ENCODE results near the gene KLHL6.
A peak's percentile ranks its signal among the peaks of the same experiment; 100 is the strongest.
"Not testable (repeated sequence)": the region's sequence is repeated elsewhere in the genome, so short reads cannot be mapped to it uniquely, and the experiment has no call there.

The KLHL6 gene

DNA sequence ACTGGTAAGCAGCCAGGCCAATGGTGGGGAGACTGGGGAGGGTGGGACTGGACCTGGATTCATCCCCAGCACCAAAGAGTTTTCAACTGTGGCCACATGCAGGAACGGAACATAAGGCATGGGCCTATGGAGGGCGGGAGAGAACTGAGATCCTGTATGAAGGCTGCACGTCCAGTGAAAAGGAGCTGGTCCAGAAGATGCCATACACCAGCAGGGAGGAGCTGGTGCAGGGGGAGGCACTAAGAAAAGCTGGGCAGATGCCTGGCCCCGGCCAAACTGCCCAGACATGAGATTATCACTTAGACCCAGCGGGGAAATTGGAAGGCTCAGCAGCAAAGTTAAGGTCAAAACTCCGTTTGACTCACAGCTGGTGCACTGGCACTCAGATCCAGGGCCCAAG, 69.0 kb downstream of the KLHL6 start:
- no peak for DNase-seq (ENCODE audit: low spot score)

DNA sequence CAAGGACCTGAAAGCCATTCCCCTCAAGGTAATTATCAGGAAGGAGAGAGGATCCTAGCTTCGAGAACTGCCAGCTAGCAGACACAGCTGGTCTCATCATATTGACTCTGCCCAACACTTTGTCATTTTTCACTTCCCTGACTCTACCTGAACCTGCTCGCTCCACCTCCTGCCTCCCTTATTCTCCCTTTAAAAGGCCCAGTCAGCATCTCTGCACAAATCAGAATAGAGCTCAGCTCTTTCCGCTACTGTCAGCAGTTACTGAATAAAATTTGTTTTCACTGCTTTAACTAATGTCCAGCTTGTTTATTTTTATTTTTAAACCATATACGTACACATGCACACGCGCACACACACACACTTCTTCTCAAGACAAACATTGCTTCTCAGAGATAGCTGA, 69.9 kb downstream of the KLHL6 start:
- no peak for DNase-seq (ENCODE audit: low spot score)

DNA sequence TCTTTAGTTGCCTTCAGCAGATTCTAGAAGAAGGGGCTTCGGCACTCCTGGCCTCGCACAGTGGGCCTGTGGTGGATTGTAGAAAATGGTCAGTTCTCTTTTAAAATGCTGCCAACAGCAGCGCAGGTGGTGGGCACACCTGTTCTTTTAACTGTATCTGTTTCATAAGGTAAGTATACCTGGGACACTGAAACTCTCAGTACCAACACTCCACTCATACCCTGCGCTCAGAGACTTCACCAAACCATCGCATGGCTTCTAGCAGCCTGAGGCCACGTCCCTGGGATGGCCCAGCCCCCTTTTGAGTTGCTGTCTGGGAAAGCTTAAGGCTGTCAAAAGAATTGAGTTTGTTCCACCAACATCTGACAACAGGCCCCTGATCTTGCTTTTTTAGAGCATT, 70.4 kb downstream of the KLHL6 start:
- no peak for DNase-seq (ENCODE audit: low spot score)

DNA sequence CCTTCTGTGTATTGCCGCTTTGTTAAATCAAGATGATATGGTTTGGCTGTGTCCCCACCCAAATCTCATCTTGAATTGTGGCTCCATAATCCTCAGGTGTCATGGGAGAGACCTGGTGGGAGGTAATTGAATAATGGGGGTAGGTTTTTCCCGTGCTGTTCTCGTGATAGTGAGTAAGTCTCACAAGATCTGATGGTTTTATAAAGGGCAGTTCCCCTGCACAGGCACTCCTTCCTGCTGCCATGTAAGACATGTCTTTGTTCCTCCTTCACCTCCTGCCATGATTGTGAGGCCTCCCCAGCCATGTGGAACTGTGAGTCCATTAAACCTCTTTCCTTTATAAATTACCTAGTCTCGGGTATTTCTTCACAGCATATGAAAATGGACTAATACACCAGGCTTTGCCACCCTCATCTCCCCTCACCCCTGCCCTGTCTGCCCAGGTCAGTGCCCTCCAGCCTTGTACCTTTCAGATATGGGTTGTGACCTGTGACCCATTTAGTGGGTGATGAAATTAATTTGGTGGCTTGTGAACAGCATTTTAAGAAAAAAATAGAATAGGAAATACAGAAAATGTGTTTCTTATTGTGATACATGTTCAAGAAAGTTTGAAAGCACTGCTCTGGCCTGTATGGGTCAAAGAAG, 71.0 kb downstream of the KLHL6 start:
- no peak for DNase-seq (ENCODE audit: low spot score)

DNA sequence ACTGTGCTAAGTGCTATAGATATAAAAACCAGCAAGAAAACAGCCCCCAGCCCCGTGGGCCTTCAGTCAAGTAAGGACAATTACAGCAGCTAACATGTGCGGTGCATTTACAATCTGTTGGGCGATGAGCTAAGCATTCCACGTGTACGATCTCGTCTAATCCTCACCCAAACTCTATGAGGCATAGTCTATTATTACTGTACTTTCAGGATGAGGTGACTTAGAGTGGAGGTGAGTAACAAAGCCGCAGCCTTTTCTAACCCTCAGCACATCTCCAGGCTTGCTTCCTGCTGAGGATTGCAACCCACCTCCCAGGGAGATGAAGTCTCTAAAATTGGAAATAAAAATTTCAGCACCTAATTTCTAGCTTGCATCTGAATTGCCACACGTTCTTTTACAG, 73.9 kb downstream of the KLHL6 start:
- DNase-seq (ENCODE audit: low spot score): no peak

DNA sequence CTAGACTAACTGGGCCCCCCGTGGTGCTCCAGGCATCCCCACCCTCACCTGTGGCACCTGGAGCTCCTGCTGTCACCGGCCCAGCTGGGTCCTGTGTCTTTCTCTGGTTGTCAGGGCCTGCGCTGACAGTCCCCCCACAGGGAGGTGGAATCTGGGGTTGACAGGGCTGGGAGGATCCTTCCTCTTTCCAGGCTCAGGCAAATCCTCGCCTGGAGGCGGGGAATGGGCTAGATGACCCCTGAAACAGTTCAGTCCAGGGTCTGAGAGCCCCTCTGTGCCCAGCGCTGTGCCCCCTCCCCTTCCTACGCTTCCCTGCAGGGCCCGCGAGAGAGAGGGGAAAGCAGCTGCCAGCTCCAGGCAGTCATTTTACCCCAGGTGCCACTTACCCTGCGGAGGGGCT, 77.0 kb downstream of the KLHL6 start:
- no peak for DNase-seq (ENCODE audit: low spot score)

DNA sequence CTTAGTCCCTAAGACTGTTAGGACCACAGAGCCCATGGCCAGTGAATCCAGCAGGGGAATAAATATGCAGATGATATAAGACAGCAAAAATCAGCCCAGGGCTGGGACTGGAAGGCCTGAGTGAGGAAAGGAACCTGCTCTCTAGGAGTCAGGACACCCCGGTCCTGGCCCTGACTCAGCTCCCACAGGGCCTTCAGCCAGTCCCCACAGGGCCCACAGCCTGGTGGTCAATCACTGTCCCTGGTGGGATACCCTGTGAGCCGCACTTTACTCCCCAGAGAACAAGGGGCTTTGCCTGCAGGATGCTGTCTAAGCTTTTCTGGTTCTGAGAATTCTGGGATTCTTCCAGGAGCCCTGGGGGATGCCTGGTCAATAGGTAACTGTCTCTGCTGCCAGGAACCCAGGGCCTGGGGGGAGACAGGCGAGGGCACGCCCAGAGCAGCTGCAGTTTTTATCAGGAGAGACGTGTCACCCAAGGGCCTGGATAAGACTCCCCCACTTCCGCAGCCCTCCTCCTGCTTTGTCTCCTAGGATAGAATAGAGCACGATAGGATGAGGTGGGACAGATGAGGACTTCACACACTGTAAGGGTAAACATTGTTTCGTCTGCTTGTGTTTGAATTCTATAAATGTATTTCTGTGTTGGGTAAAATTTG, 77.6 kb downstream of the KLHL6 start:
- DNase-seq (ENCODE audit: low spot score): no peak

DNA sequence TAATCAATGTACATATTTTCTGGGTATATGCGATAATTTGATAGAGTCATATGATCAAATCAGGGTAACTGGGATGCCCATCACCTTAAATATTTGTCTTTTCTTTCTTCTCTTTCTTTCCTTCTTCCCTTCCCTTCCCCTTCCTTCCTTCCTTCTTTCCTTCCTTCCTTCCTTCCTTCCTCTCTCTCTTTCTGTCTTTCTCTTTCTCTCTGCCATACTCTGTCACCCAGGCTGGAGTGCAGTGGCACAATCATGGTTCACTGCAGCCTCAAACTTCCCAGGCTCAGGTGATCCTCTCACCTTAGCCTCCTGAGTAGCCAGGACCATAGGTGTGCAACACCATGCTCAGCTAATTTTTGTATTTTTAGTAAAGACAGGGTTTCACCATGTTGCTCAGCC, 79.7 kb downstream of the KLHL6 start:
- not testable (repeated sequence) for DNase-seq (ENCODE audit: low spot score)

DNA sequence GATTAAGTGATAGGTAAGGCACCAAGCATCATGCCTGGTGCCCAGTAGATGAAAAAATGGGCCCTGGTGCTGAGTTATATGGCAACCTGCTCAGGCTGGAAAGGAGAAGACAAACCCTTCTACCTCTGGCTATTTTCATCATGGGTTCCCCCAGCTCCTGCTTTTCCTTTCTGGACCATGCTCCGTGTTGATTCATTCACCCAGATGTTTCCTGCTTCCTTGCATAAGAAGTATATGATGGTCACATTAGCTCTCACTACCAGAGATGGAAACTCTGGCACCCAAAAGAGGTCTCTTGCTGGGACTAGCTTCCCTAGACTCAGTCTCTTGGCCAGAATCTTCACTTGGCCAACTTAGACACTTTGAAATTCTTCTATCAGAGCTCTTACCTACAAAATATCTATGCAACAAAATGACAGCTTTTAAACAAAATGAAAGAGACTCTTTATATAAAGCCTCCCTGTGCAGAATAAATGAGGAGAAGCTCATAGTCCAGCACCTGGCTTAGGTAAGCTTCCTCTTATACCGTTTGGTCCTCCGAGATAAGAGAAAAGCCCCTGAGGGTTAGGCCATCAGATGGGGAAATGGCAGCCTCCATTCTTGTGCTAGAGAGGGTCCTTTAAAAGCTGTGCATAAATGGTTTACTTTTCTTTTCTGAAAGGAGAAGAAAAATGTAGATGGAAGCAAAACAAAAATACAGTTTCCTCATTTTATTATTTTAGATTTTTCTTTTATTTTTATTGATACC, 80.3 kb downstream of the KLHL6 start:
- peak; percentile 58 for DNase-seq (ENCODE audit: low spot score)

DNA sequence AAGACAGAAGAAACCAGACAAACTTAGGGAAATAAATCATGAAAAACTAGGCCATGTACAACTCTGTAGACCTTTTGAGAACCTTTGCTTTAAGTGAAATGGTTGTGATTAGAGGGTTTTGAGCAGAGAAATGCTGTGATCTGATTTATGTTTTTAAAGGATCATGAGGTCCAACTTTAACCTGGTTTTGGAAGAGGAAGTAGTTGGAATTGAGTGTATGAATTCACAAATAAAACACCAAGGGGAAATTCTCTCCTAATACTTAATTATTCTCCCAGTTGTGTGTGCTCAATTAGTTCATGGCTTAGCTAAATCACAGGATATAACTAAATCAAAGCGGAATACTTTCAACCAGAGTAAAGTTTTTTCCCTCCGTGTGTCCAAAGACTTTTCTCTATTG, 81.5 kb downstream of the KLHL6 start:
- DNase-seq (ENCODE audit: low spot score): no peak

DNA sequence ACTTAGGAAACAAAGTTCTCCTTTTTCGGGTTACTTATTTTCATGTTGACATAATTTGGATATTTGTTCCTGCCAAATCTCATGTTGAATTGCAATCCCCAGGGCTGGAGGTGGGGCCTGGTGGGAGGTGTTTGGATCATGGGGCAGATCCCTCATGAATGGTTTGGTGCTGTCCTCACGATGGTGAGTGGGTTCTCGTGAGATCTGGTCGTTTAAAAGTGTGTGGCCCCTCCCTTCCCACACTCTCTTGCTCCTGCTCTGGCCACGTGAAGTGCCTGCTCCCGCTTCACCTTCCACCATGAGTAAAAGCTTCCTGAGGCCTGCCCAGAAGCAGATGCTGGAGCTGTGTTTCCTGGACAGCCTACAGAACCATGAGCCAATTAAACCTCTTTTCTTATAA, 83.4 kb downstream of the KLHL6 start:
- DNase-seq (ENCODE audit: low spot score): no peak

DNA sequence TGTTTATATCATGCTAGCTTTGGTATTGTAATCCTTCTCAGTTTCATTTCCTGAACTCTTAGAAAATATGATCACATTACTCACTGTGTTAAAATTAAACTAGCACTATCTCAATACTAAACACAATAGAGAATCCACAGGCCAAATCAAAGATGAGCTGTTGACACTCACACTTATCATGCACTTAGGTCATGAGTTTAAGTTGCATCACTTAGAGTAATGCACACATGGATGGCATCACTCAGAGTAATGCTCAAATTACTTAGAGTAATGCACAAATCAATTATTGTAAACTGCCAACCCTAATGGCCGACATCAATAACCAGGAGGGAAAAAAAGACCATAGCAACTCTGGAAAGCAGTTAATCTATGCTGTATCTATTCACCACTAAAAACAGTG, 87.1 kb downstream of the KLHL6 start:
- no peak for DNase-seq (ENCODE audit: low spot score)

DNA sequence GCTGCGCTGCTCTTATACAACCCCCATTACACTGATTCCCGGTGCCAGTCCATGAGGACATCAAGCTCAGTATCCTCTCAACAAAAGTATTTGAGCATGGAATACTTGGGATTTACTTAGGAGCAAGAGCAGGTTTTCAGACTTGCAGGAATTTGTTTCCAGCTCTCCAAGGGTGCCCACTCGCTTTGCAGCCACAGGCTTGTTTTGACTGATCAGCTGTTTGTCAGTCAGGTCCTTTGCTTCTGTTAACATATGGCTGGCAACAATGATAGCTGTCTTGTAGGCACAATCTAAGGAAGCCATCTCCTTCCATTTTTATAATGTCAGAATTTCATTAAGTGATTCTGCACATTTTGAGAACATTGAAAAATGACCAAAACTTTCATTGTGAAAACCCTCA, 88.9 kb downstream of the KLHL6 start:
- DNase-seq (ENCODE audit: low spot score): no peak

DNA sequence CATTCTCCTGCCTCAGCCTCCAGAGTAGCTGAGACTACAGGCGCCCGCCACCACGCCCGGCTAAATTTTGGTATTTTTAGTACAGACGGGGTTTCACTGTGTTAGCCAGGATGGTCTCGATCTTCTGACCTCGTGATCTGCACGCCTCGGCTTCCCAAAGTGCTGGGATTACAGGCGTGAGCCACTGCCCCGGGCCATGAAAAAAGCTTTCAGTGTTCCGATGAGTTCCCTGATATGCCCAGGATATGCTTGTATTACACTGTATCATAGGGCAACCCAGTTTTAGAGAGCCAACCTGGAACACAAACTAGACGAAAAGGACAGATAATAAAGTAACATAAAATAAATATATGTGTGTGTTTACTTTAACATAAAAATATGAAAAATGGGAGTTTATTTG, 89.8 kb downstream of the KLHL6 start:
- DNase-seq (ENCODE audit: low spot score): not testable (repeated sequence)

DNA sequence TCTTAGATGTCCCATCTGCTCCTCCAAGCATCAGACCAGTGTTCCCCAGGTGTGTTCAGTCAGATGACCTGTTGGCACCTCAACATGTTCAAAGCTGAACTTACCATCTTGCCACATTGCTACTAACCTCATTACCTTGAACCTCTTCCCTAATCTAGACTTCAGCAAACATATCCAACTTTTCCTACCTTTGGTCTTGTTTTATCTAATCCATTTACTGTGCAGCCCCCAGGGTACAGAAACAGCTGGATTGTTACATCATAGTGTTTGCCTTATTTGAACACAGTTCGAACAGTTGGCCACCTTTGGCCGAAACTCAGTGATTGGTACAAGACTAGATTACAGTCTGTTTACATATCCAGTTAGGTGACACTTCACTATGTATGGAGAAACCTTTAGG, 91.0 kb downstream of the KLHL6 start:
- no peak for DNase-seq (ENCODE audit: low spot score)

DNA sequence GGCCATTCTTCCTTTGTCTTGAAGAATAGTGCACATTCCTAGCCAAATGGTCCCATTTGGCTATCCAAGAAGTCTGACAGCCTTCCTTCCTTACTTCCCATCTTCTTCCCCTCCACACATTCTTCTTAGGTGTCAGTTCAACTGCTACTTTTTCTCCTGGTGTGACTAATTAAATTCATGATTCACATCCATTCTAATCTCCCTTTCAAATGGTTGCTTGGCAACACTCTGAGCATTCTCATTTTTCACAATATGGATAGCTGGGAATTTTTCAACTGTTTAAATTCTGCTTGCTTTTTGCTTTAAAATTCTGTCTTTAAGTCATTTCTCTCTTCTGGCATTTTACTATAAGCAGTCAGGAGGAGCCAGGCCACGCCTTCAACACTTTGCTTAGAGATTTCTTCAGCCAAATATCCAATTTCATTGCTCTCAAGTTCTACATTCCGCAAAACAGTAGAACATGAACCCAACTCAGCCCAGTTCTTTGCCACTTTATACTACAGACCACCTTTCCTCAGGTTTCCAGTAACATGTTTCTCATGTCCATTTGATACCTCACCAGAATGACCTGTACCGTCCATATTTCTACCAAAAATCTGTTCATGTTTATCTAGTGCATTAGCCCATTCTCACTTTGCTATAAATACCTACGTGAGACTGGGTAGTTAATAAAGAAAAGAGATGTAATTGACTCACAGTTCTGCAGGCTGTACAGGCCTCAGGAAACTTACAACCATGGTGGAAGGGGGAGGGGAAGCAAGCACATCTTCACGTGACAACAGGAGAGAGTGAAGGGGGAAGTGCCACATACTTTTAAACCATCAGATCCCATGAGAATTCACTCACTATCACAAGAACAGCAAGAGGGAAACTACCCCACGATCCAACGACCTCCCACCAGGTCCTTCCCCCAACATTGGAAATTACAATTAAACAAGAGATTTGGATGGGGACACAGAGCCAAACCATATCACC, 95.1 kb downstream of the KLHL6 start:
- DNase-seq (ENCODE audit: low spot score): peak; percentile 72

DNA sequence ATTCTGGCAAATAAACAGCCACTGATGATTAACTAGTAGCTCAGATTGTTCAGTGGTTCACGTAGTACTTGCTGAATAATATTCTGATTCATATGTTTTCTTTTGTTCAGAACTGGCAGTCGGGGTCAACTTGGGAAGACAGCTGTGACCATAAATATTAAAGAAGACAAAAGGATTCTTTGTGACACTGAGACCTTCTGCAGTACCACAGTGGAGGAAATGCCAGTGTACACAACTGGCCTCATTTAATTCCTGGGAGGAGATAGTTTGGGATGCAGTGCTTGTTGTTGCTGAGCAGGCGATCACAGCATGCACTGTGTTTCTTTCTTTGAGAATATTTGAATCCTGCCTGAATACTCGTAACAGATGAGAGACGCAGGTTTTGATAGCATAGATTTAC, 100.4 kb downstream of the KLHL6 start:
- DNase-seq (ENCODE audit: low spot score): peak; percentile 83

DNA sequence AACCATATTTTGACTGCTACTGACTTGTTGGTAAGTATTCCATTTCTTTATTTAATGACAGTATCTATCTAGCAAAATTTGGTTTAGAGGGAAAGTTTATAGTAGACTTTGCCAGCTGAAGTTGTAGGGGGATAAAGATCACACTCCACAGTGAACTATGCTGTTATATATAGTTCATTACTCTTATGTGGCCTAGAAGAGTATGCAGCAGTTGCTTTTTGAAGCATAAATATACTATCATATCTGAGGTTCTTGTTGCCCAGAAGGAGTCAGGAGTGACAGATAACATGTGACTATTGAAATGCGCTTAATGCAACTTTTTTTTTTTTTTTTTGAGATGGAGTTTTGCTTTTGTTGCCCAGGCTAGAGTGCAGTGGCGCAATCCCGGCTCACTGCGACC, 101.4 kb downstream of the KLHL6 start:
- DNase-seq (ENCODE audit: low spot score): no peak

DNA sequence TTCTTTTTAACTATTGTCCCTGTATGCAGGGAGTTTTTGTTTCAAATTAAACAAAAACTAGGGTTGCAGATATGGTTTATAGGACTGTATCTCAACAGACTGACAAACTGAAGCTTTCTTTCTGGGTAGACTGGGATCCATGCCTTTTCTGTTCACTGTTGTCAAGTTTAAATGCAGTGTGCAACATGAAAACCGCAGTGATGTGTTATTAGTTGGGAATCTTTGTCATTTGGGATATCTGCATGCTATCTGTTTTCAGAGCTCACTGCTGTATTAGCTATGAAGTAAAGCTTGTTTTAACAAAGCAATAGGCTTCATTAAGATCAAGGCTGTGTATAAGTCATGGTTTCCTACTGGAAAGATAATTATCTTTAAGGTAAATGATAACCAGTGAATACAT, 105.7 kb downstream of the KLHL6 start:
- DNase-seq (ENCODE audit: low spot score): no peak

DNA sequence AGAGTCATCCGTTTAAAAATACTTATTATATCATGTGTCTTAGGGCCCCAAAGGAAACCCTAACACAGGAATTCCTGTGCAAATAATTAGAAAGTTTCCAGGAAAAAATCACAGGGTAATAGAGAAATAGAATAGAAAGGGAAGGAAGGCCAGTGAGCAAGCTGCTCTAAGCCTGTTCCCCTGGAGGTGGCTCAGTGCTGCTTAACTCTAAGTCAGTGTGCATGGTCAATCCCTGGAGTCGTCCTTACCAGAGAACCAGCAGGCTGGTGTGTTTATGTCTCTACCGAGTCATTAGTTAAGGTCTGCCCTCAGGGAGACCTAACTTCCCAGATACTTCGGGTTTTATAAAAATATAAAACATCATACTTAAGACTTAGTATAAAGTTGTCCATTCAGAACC, 106.1 kb downstream of the KLHL6 start:
- DNase-seq (ENCODE audit: low spot score): no peak

DNA sequence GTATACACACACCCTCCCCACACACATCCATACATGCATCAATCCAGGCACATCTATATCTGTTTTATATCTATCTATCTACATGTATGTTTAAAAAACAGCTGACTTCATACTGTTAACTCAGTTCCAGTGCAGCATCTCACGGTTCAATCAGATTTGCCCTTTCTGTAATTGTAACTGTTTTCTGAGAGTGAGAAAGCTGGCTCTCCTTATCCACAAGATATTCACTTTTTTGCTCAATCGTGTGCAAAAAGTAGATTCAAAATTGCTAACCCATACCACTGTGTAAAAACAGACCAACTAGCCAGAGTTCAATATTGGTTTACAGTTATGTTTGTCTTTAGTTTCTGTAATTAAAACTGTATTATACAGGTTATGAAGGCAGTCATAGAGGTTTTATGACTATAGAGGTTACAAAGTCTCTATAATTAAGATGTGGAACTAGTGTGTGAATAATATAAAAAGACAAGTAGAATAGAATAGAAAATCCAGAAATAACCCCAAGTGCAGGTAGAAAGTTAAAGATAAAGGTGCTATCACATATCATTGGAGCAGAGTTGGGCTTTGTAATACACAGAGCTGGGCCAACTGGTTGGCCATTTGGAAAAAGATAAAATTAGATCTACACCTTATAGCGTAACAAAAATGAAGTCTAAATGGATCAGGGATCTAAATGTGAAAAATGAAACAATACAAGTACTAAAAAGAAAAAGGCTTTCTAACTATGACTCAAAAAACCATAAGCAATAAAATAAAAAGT, 107.0 kb downstream of the KLHL6 start:
- no peak for DNase-seq (ENCODE audit: low spot score)
